ENCODE measurements around the gene PTPRS.

- TF ChIP-seq, protein P1, sequence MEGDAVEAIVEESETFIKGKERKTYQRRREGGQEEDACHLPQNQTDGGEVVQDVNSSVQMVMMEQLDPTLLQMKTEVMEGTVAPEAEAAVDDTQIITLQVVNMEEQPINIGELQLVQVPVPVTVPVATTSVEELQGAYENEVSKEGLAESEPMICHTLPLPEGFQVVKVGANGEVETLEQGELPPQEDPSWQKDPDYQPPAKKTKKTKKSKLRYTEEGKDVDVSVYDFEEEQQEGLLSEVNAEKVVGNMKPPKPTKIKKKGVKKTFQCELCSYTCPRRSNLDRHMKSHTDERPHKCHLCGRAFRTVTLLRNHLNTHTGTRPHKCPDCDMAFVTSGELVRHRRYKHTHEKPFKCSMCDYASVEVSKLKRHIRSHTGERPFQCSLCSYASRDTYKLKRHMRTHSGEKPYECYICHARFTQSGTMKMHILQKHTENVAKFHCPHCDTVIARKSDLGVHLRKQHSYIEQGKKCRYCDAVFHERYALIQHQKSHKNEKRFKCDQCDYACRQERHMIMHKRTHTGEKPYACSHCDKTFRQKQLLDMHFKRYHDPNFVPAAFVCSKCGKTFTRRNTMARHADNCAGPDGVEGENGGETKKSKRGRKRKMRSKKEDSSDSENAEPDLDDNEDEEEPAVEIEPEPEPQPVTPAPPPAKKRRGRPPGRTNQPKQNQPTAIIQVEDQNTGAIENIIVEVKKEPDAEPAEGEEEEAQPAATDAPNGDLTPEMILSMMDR (IDR thresholded peaks at IDR 0.05 in 4 of 5, conservative IDR thresholded peaks at IDR 0.05 in 1 of 5): no peak
- TF ChIP-seq POLR2A (IDR thresholded peaks at IDR 0.05): no peak
These were observed 22.3 kb downstream of the PTPRS start for GRCh38 chr19:5318306-5318705.
